Measurements from ENCODE around the gene PIK3CB.

PIK3CB gene

GRCh38 chr3:138678874-138679392, 155.8 kb downstream of the PIK3CB start:
- H3F3A ChIP-seq (ENCODE audit: insufficient read depth), result no peaks in the 10 kb centered on the region
- peaks cover 11% of the 10 kb centered on the region; the same call in 1 of the 2 replicates for H3K9me3 ChIP-seq (ENCODE audit: insufficient read depth, low read length)
- H3K79me2 ChIP-seq (ENCODE audit: insufficient read depth, low read length), result no peaks in the 10 kb centered on the region
- no peak overlapping the region for H2AFZ ChIP-seq (ENCODE audit: low read depth, low read length, severe bottlenecking)
- H3K27me3 ChIP-seq (ENCODE audit: low read length), result no peaks in the 10 kb centered on the region
- H3K9ac ChIP-seq (ENCODE audit: low read length), result no peak overlapping the region
- H3K4me2 ChIP-seq (ENCODE audit: low read depth, low read length, poor library complexity, severe bottlenecking), result no peak overlapping the region
- H3K9me2 ChIP-seq (replicated peaks; ENCODE audit: insufficient read depth, low read length), result no peaks in the 10 kb centered on the region
- TF ChIP-seq CTCF (IDR thresholded peaks at IDR 0.05; ENCODE audit: insufficient read depth, low read length, poor library complexity, severe bottlenecking) (no peak), EZH2phosphoT487 (conservative IDR thresholded peaks at IDR 0.05; ENCODE audit: low read length) (no peak)
- peaks cover 24% of the 10 kb centered on the region for H3K36me3 ChIP-seq (ENCODE audit: low read length)
- no peaks in the 10 kb centered on the region for H4K20me1 ChIP-seq (ENCODE audit: low read depth, low read length)
- H3K27ac ChIP-seq (ENCODE audit: low read depth, low read length), result no peak overlapping the region
- H3K4me3 ChIP-seq (ENCODE audit: insufficient read depth, low read length, poor library complexity, severe bottlenecking), result no peak overlapping the region

- H3K4me2 ChIP-seq (ENCODE audit: low read depth, low read length, poor library complexity, severe bottlenecking), result no peak overlapping the region
- no peaks in the 10 kb centered on the region for H3K79me2 ChIP-seq (ENCODE audit: insufficient read depth, low read length)
- no peaks in the 10 kb centered on the region for H4K20me1 ChIP-seq (ENCODE audit: low read depth, low read length)
- H3K36me3 ChIP-seq (ENCODE audit: low read length), result peaks cover 24% of the 10 kb centered on the region
- H3K9ac ChIP-seq (ENCODE audit: low read length), result no peak overlapping the region
- H3K4me3 ChIP-seq (ENCODE audit: insufficient read depth, low read length, poor library complexity, severe bottlenecking), result no peak overlapping the region
- TF ChIP-seq EZH2phosphoT487 (conservative IDR thresholded peaks at IDR 0.05; ENCODE audit: low read length) (no peak), CTCF (IDR thresholded peaks at IDR 0.05; ENCODE audit: insufficient read depth, low read length, poor library complexity, severe bottlenecking) (no peak)
- no peaks in the 10 kb centered on the region for H3F3A ChIP-seq (ENCODE audit: insufficient read depth)
- no peak overlapping the region for H2AFZ ChIP-seq (ENCODE audit: low read depth, low read length, severe bottlenecking)
- no peaks in the 10 kb centered on the region for H3K27me3 ChIP-seq (ENCODE audit: low read length)
- H3K9me3 ChIP-seq (ENCODE audit: insufficient read depth, low read length), result peaks cover 11% of the 10 kb centered on the region; the same call in 1 of the 2 replicates
- no peaks in the 10 kb centered on the region for H3K9me2 ChIP-seq (replicated peaks; ENCODE audit: insufficient read depth, low read length)
- no peak overlapping the region for H3K27ac ChIP-seq (ENCODE audit: low read depth, low read length)
Observed at GRCh38 chr3:138678086-138678485, 156.6 kb downstream of the PIK3CB start.

- H3K9me3 ChIP-seq (ENCODE audit: insufficient read depth, low read length), result peaks cover 11% of the 10 kb centered on the region; the same call in 1 of the 2 replicates
- no peak overlapping the region for H3K4me3 ChIP-seq (ENCODE audit: insufficient read depth, low read length, poor library complexity, severe bottlenecking)
- no peaks in the 10 kb centered on the region for H3K27me3 ChIP-seq (ENCODE audit: low read length)
- no peaks in the 10 kb centered on the region for H3F3A ChIP-seq (ENCODE audit: insufficient read depth)
- H4K20me1 ChIP-seq (ENCODE audit: low read depth, low read length), result no peaks in the 10 kb centered on the region
- H3K27ac ChIP-seq (ENCODE audit: low read depth, low read length), result no peak overlapping the region
- TF ChIP-seq CTCF (IDR thresholded peaks at IDR 0.05; ENCODE audit: insufficient read depth, low read length, poor library complexity, severe bottlenecking) (no peak), EZH2phosphoT487 (conservative IDR thresholded peaks at IDR 0.05; ENCODE audit: low read length) (no peak)
- peaks cover 24% of the 10 kb centered on the region for H3K36me3 ChIP-seq (ENCODE audit: low read length)
- no peak overlapping the region for H3K4me2 ChIP-seq (ENCODE audit: low read depth, low read length, poor library complexity, severe bottlenecking)
- no peaks in the 10 kb centered on the region for H3K9me2 ChIP-seq (replicated peaks; ENCODE audit: insufficient read depth, low read length)
- H3K79me2 ChIP-seq (ENCODE audit: insufficient read depth, low read length), result no peaks in the 10 kb centered on the region
- H2AFZ ChIP-seq (ENCODE audit: low read depth, low read length, severe bottlenecking), result no peak overlapping the region
- no peak overlapping the region for H3K9ac ChIP-seq (ENCODE audit: low read length)
Observed at GRCh38 chr3:138675393-138675792, 159.3 kb downstream of the PIK3CB start.
